Stimulated activated CD8-positive, alpha-beta memory T cell treated with anti-CD3 and anti-CD28 coated beads, Interleukin-12 subunit alpha, Interleukin-12 subunit beta, amount 100 ng/mL, for 24 hours (primary cell): ENCODE data around the gene LRRC51.

ENCODE experiments used
- DNase-seq: peaks from one replicate; pipeline ENCODE4 v3.0.0-alpha.2; 2020; ENCODE audit errors: extremely low read depth

Gene LRRC51

DNA sequence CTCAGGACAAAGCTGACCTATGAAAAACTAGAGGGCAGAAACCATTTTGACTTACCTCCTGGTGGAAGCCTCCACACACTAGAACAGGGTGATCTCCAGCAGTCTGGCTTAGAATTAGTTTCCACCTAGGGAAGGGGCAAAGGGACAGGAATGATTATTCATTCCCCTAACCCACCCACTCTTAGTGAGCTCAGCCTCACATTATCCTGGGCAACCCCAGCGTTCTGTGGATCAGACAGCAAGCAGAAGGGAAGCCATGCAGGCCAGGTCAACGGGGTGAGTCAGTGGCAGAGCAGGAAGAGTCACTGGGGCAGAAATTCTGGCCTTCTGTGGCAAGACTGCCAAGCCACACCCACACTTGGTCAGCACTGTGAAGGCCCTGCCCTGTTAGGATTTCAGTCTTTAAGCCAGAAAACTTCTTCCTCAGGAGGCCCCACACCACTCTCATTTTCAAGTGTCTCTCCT lies 10.8 kb upstream of the LRRC51 start:
- DNase-seq = no peak

DNA sequence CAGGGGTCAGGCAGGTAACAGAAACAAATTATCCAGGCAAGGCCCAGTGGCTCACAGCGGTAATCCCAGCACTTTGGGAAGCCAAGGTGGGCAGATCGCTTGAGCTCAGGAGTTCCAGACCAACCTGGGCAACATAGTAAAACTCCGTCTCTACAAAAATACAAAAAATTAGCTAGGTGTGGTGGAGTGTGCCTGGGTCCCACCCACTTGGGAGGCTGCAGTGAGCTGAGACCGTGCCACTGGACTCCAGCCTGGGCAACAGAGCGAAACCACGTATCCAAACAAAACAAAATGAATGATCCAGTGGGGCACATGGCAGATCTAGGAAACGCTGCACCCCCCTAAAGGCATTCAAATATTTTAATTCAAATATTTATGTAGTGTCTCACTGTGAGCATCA lies 10.2 kb upstream of the LRRC51 start:
- no peak for DNase-seq

DNA sequence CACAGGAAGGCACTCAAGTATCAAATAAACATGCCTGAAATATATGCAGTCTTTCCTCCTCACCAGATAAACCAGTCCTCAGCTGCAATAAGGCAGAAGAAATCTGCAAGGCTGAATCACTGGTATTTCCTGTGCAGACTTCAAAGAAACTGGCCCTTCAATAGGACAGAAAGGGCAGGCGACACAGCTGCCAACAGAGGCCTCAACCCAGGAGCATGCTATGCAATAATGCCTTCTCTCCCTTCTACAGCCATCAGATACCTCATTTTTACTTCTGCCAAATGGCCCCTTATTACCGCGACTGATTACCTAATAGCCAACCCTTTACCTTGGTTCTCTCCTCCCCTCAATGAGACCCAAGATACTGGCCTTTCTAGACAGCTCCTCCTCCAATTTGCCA lies 8.3 kb upstream of the LRRC51 start:
- no peak for DNase-seq

- no peak for DNase-seq
Measured at GRCh38 chr11:72075109-72075508, 5.5 kb upstream of the LRRC51 start.

DNA sequence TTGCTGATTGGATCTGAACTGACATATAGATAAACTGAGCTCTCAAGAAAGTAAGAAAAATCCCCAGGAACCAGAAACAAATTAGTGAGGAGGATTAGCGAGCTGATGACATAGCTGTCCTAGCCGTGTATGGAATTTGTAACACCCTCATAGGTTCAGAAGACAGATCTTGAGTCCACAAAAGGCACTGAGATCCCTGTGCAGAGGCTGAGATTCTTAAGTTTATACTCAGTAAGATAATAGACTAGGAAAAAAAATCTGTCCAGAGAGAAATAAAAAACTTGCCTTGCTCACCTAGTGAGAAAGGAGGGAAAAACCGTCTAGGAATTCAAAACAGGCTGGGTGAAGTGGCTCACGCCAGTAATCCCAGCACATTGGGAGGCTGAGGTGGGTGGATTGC lies 4.9 kb upstream of the LRRC51 start:
- no peak for DNase-seq

GRCh38 chr11:72078477-72078876 lies 2.2 kb upstream of the LRRC51 start:
- no peak for DNase-seq

- no peak for DNase-seq
Measured at GRCh38 chr11:72079819-72080325, 778 bp upstream of the LRRC51 start.

DNA sequence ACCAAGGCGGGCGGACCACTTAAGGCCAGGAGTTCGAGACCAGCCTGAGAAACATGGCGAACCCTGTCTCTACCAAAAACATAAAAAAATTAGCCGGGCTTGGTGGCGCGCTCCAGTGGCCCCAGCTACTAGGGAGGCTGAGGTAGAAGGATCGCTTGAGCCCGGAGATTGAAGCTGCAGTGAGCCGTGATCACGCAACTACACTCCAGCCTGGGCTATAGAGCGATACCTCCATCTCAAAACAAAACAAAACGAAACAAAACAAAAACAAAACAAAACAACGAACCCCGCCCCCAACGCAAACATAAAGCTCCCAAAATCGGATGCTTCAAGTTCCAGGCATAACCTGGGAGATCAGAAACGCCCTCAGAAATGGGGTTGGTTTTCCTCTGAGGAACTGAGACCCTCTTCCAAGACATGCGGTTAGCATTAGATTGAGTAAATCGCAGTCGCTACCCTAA lies 564 bp downstream of the LRRC51 start:
- DNase-seq = no peak

DNA sequence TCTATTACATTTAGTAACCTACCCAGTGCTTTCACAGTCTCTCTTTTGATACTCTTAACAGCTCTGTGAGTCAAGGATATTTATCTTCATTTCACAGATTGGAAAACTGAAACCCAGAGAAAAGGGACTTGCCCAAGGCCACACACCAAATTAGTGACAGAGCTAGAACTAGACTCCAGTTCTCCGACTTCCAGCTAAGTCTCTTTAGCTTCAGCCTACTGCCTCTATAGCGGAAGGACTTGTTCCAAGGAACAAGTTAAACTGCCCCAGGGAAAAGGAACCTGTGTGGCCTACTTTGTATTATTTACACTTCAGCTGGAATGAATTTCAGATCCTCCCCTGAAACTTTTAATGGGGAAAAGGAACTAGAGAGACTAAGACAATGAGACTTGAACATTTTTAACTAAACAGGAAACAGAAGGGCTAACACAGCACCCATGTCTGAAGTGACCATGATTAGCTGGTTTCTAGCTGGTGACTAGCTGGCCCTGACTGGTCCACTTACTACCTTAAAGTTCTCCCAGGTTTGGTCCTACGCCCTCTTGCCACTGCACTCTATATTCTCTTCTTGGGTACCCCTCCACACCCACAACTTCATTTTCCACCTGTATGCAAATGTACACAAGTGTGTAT lies 1.3 kb downstream of the LRRC51 start:
- no peak for DNase-seq

- DNase-seq = no peak
Measured at GRCh38 chr11:72083414-72083813, 2.8 kb downstream of the LRRC51 start.

DNA sequence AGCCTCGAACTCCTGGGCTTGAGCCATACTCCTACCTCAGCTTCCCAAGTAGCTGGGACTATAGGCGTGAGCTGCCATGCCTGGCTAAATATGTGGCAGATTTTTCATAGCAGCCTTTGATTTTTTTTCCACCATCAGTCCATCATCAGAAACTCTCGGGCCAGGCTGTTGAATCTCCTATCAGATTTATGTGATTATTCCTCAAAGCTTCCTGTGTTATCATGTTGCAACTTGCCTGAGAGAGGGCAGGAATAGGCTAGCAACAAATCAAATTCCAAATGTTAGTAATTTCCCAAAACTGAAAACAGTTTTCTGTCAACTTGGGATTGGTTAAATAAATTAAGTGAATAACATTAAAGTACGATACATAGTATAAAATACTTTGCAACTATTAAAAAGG lies 3.4 kb downstream of the LRRC51 start:
- DNase-seq = no peak

DNA sequence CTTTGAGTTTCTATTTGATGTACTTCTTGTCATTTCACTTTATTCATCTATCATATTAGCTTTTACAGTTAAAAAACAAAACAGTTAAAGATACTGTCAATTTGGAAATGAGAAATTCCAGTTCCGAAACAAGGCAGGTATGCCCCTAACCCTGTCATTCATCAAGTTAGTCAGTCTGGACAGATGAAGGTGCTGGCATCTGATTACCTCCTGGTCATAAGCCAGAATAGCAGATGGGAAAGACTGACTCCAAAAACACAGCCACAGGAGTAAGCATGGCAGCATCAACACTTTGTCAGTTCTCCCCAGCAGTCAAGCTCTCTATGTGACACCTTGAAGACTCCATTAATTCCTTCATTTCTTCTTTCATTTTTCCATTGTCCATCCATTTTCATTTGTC lies 4.3 kb downstream of the LRRC51 start:
- DNase-seq = no peak

DNA sequence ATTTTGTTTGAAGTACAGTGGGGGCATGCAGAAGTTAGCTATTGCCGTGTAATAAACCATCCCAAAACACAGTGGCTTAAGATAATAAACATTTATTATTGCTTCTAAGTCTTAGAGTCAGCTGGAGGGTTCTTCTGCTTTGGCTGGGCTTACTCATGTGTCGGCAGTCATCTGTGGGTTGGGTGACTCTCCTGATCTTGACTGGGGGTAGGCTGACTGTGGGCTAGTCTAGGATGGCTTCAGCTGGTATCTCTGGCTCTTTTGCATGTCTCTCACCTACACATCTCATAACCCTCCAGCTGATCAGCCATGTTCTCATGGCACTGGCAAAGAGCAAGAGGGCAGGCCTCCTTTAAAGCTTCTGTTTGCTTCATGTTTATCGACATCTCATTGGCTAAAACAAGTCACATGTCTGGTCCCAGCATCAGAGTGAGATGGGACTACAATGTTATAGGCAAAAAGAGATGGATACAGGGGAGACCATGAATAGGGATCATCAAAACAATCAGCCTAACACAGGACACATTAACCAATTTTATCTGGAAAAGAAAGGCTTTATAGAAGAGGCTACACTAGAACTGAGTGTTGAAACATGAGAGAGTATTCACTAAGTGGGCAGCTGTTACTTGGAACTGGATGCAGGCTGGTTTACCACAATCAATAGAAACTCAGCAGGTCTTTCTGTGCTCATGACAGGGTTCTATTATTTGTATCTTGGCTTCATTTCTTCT lies 5.1 kb downstream of the LRRC51 start:
- DNase-seq = no peak

DNA sequence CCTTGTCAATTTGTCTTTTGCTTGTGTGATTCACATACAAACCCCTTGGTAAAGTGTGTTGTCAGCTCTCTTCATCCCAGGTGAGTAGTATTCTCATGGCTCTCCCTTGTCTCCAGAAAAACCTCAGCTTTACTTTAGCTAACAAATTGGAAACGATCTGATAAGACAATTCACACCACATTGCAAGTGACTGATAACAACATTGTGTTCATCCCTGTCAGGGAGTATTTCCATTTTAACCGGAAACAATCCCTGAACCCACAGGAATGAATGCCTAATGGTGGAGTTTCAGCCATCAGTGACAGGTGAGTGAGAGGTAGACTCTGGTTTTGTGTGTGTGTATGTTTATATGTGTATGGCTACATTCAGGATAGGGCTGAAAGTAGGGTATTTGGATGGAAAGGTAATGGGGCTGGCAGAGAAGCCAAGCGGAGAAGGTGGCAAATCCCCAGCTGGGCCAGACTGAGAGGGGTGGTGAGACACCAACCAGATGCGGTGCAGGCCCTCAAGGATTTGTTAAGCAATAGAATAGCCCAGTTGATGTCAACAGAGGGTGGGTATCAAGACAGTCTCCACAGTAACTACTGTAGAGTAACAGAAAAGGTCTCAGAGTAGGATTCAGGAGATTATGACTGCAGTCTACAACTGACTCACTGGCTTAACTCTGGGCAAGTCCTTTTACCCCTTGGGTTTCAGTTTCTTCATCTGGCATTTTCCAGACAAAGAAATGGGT lies 7.6 kb downstream of the LRRC51 start:
- DNase-seq = no peak

DNA sequence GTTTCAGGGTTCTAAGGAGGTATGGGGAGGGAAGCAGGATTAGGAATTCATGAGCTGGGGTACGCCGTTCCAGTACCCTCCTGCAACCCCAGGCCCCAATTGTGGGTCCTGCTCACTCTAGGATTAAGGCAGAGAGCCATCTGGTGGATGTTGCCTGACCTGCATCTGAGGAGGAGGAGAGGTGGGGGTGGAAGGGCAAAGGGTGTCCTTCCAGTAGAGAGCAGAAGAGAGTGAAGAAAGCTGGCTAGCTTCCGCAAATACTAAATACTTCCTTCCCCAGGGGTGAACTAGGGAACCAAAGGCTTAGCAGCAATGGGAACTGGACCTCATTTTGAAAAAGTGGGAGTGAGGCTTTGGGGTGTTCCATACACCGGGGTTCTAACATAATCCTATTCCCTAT lies 10.6 kb downstream of the LRRC51 start:
- DNase-seq = no peak

DNA sequence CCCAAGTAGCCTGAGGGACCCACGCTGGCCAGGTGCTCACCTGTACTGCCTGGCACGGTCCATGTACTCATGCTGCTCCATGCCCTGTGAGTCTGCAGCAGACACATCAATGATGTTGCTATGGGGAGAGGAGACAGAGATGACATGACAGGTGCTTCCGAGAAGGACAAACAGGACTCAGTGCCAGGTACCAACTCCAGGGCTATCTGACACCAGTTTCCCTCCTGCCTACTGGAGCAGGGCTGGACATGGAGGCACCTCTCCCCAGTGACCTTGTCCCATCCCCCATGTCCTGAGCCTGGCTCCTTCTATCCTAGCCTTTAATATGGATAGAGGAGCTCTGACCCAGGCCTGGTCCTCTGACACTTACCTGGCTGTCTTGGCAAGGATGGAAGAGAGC lies 18.1 kb downstream of the LRRC51 start:
- no peak for DNase-seq

DNA sequence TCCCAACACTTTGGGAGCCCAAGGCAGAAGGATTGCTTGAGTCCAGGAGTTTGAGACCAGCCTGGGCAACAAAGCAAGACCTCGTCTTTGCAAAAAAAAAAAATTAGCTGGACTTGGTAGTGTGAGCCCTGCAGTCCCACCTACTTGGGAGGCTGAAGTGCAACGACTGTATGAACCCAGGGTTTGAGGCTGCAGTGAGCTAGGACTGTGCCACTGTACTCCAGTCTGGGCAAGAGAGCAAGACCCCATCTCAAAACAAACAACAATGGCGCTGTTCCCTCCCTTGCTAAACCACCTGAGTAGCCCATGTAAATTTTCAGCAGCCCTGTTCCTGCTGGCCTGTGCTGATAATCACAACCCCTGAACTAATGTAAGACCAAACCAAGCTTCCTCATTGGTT lies 19.4 kb downstream of the LRRC51 start:
- no peak for DNase-seq

DNA sequence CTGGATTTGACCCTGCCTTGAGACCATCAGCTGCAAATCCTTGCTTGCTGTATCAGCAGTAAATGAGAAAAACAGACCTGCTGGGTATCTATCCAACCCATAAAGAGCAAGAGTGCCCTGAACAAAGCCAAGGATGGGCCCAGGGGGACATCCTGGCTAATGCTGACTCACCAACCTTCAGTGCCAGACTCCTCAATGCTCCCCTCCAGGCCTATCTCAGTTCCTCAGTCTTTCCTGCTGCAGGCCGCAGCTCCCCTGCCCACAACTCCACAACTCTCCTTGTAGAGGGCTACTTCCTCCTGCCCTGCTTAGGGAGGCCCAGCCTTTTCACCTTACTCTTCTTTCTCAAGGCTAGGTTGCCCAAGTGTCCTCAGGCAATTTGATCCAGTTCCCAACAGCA lies 19.8 kb downstream of the LRRC51 start:
- no peak for DNase-seq

DNA sequence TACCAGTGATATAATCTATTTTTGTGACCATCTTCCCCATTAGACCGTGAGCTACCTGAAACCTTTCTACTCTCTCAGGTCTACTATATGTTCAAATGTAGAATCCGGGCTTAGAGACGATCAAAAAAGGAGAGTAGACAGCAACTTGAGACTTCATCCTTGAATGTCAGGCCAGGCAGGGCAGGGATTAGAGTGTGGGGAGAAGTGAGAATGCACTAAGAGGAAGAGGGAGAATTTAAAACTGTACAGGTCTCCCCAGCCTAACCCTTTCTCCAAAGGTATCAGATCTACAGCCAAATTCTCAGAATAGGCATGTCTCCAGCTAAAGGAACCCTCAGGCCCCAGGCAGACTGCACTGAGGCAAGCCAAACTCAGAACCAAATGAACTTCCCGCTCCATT lies 21.5 kb downstream of the LRRC51 start:
- DNase-seq = no peak

GRCh38 chr11:72102631-72102945 lies 21.9 kb downstream of the LRRC51 start:
- no peak for DNase-seq

DNA sequence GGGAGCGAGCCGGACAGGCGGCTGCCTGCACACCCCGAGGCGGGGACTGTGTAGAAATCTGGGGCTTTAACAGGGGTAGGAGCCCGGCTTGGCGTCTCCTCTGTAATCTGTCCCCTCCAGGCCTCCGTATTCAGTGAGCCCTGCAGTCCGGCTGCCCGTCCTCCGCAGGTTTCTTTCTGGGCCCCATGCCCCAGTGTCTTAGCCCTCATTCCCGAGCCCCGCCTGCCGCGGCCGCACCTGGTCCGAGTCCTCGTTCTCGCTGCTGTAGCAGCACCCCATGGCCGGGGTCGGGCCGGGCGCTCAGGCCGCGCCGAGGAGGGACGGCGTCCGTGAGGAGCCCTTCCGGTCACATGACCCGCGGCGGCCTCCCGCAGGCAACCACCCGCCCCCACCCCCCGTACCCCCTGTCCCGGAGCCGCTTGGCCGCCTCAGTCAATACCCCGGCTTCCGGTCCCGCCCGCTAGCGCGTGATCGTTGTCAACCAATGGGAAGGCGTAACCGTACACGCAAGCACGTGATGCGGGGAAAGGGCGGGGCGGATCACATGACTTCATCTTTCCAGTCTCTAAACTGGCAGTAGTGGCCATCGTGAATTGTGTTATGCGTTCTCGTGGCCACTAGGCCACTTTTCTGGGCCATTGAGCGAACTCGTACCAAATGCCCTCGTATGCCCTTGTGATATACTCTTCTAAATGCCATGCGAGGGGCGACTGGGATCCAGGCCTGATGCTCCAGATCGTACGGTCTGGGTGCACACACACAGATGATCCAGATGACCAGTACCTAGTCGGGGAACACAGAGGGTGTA lies 22.5 kb downstream of the LRRC51 start, which contains the start of gene LAMTOR1:
Gene LAMTOR1, minus strand, starts transcription at position 352 of the 808 bp plus-strand sequence. Its CDS starts 73 bp downstream, at position 279.
- DNase-seq = peak; percentile 98

DNA sequence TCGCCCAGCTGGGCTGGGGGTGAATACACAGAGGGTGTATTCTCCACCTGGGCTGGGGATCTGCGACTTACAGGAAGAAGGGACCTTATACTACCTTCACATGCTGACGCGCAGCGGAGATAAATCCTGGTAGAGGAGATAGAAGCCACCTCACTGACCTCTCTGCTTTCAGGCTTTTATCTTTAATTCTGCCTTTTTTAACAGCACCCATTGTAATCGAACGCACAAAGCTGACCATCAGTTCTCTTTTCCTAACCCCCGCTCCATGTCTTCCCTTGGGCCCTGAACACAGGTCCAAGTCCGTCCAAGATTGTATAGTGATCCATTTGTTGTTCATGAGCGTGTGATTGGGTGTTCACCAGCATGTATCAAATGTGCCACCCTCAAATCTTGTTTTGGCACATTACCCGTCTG lies 23.1 kb downstream of the LRRC51 start:
- DNase-seq = no peak
